A549 (cell line): ENCODE measurements around the gene COL26A1. TPM values are rescaled to one million over a fixed set of nuclear protein-coding genes. Genes with fewer than 3 reads are reported as not detected.

Source experiments
- ATAC-seq, 2 experiments: fragments of 200-7000 bp in 1 of 2; fragments of >200 bp in 1 of 2; cut with Nextera tagmentation in 1 of 2; cut with Tn5 transposase in 1 of 2; 3 replicates each; pipeline versions ENCODE4 v1.8.0 to v1.9.1; 2018 to 2020; ENCODE audit warnings: mild to moderate bottlenecking in 1 of 2, moderate library complexity in 1 of 2
- CTCF ChIA-PET: fragments of 300-600 bp; sonication (Branson Sonifier 250); formaldehyde crosslinking; extraction: SDS; loops from one replicate; lab custom pipeline; 2021; ENCODE audit warnings: antibody characterized with exemption, inconsistent platforms; lab: Yijun Ruan, JAX
- POLR2A ChIA-PET: fragments of 350-600 bp; formaldehyde crosslinking; extraction: SDS; loops from one replicate; lab custom pipeline; 2021; ENCODE audit warnings: antibody characterized with exemption, inconsistent platforms; lab: Yijun Ruan, JAX
- DNase-seq, 2 experiments: peaks; one replicate each; pipeline versions ENCODE4 v3.0.0 to v3.0.0-alpha.2; 2011 to 2016; ENCODE audit warnings: low read depth in 1 of 2, low spot score in 1 of 2
- FAIRE-seq: peaks from 2 replicates; lab custom pipeline; 2011; peaks lifted over from hg19 to GRCh38; lab: Jason Lieb, UNC
- H3K27ac ChIP-seq, 2 experiments: fragments of >200 bp; sonication (Bioruptor Twin); formaldehyde crosslinking; 3 replicates each; pipeline ENCODE4 v1.5.1; 2016 to 2017
- H3K4me1 ChIP-seq: fragments of >200 bp; sonication (Bioruptor Twin); formaldehyde crosslinking; 3 replicates; pipeline ENCODE4 v1.6.1; 2016
- H3K4me2 ChIP-seq: fragments of >200 bp; sonication (Bioruptor Twin); formaldehyde crosslinking; 3 replicates; pipeline ENCODE4 v1.6.1; 2016
- H3K4me3 ChIP-seq: fragments of >200 bp; sonication (Bioruptor Twin); formaldehyde crosslinking; 3 replicates; pipeline ENCODE4 v1.5.1; 2016
- H3K9me3 ChIP-seq: fragments of >200 bp; sonication (Bioruptor Twin); formaldehyde crosslinking; 3 replicates; pipeline ENCODE4 v1.6.1; 2016
- CHD2 ChIP-seq: fragments of 150-350 bp; IDR thresholded peaks from 2 replicates; pipeline ENCODE4 v1.6.1; 2014; ENCODE audit warnings: low read length; ENCODE audit not compliant: partially characterized antibody
- ESRRA ChIP-seq: fragments of 150-350 bp; IDR thresholded peaks from 2 replicates; pipeline ENCODE4 v1.6.1; 2014; ENCODE audit warnings: mild to moderate bottlenecking, low read length, borderline replicate concordance
- FOXS1 ChIP-seq: fragments of 250-450 bp; sonication (Bioruptor Pico); IDR thresholded peaks from 2 replicates; pipeline ENCODE4 v1.5.0; 2020; ENCODE audit warnings: mild to moderate bottlenecking, moderate library complexity
- GATA3 ChIP-seq: IDR thresholded peaks from 2 replicates; pipeline ENCODE4 v1.6.1; 2012; ENCODE audit warnings: borderline replicate concordance
- HDAC2 ChIP-seq: fragments of 200-600 bp; sonication (generic); IDR thresholded peaks from 2 replicates; pipeline ENCODE4 v1.6.1; 2016
- HOXB5 ChIP-seq: fragments of 250-450 bp; sonication (Bioruptor Pico); IDR thresholded peaks from 2 replicates; pipeline ENCODE4 v1.5.0; 2020; ENCODE audit warnings: mild to moderate bottlenecking, moderate library complexity
- KDM5A ChIP-seq: fragments of 200-600 bp; sonication (generic); IDR thresholded peaks from 2 replicates; pipeline ENCODE4 v1.6.1; 2016; ENCODE audit warnings: antibody characterized with exemption, mild to moderate bottlenecking
- MAZ ChIP-seq: fragments of 150-350 bp; IDR thresholded peaks from 2 replicates; pipeline ENCODE4 v1.6.1; 2014; ENCODE audit warnings: antibody characterized with exemption, low read depth, low read length, borderline replicate concordance
- MYC ChIP-seq: IDR thresholded peaks from 2 replicates; pipeline ENCODE4 v1.6.1; 2012; ENCODE audit warnings: mild to moderate bottlenecking, inconsistent platforms, low read length, improper control_type of control experiment, borderline replicate concordance
- NPAS2 ChIP-seq: fragments of 250-450 bp; sonication (Bioruptor Pico); IDR thresholded peaks from 2 replicates; pipeline ENCODE4 v1.8.0; 2022; ENCODE audit warnings: mild to moderate bottlenecking, moderate library complexity, borderline replicate concordance
- NR3C1 ChIP-seq: fragments of >200 bp; sonication (Bioruptor Twin); formaldehyde crosslinking; IDR thresholded peaks from 3 replicates; pipeline ENCODE4 v1.6.1; 2017
- PHF8 ChIP-seq: fragments of 200-600 bp; sonication (generic); IDR thresholded peaks from 2 replicates; pipeline ENCODE4 v1.6.1; 2016; ENCODE audit warnings: low read depth, mild to moderate bottlenecking, antibody characterized with exemption, moderate library complexity, borderline replicate concordance
- RARB ChIP-seq: fragments of 250-450 bp; sonication (Bioruptor Pico); IDR thresholded peaks from 2 replicates; pipeline ENCODE4 v1.8.0; 2021; ENCODE audit warnings: mild to moderate bottlenecking, moderate library complexity
- RCOR1 ChIP-seq: fragments of 150-350 bp; IDR thresholded peaks from 2 replicates; pipeline ENCODE4 v1.6.1; 2014; ENCODE audit warnings: antibody characterized with exemption, low read length, low read depth
- ZC3H11A ChIP-seq: fragments of 450-650 bp; IDR thresholded peaks from 2 replicates; pipeline ENCODE4 v1.6.1; 2014; ENCODE audit warnings: antibody characterized with exemption, mild to moderate bottlenecking
- ZFP36 ChIP-seq: fragments of 450-650 bp; IDR thresholded peaks from 2 replicates; pipeline ENCODE4 v1.6.1; 2014; ENCODE audit warnings: borderline replicate concordance; ENCODE audit not compliant: partially characterized antibody
- ZSCAN20 ChIP-seq: fragments of 250-450 bp; sonication (Bioruptor Pico); IDR thresholded peaks from 2 replicates; pipeline ENCODE4 v1.8.0; 2022; ENCODE audit warnings: mild to moderate bottlenecking, moderate library complexity
- WGBS: methylation state at CpG from one replicate; pipeline ENCODE4 v1.1.6; 2017; ENCODE audit errors: missing lambda C conversion rate; 5-methylcytosine and 5-hydroxymethylcytosine counted together
- polyA plus RNA-seq, 4 experiments: library from polyadenylated mRNA; depleted of rRNA in 3 of 4; stranded (reverse); fragments of >200 nt; fragmentation: RNase III in 1 of 4; extraction: RNeasy Plus Mini Kit Qiagen cat#74134 plus additional on column Dnase treatment in 1 of 4; gene quantifications; 2 replicates in 3 of 4; 3 replicates in 1 of 4; pipeline ENCODE4 v1.2.3, GENCODE V29; 2011 to 2017
- TF ChIP-seq, protein P1 (sequence below): IDR thresholded peaks from 2 replicates; pipeline ENCODE4 v1.6.1; 2012; ENCODE audit warnings: low read depth, borderline replicate concordance
- TF ChIP-seq, protein P2 (sequence below): fragments of 250-450 bp; sonication (Bioruptor Pico); IDR thresholded peaks from 2 replicates; pipeline ENCODE4 v1.5.0; 2020; ENCODE audit warnings: low read depth, mild to moderate bottlenecking, moderate library complexity
- TF ChIP-seq, protein P3 (sequence below): fragments of >200 bp; sonication (Bioruptor Twin); formaldehyde crosslinking; IDR thresholded peaks from 2 replicates; pipeline ENCODE4 v1.6.1; 2016
- TF ChIP-seq, protein P4 (sequence below): IDR thresholded peaks from 2 replicates; pipeline ENCODE4 v1.6.1; 2012
- TF ChIP-seq, protein P5 (sequence below): IDR thresholded peaks from 2 replicates; pipeline ENCODE4 v1.6.1; 2012
- TF ChIP-seq, protein P6 (sequence below): fragments of >200 bp; sonication (Bioruptor Twin); formaldehyde crosslinking; IDR thresholded peaks from 3 replicates; pipeline ENCODE4 v1.5.1; 2016
- TF ChIP-seq, protein P7 (sequence below): fragments of >200 bp; sonication (Bioruptor Twin); formaldehyde crosslinking; IDR thresholded peaks from 3 replicates; pipeline ENCODE4 v1.6.1; 2016

Gene COL26A1
- polyA plus RNA-seq, 2 of the 4 experiments (the other 2 are of a cell fraction), result 0.52 to 1.4 TPM

DNA sequence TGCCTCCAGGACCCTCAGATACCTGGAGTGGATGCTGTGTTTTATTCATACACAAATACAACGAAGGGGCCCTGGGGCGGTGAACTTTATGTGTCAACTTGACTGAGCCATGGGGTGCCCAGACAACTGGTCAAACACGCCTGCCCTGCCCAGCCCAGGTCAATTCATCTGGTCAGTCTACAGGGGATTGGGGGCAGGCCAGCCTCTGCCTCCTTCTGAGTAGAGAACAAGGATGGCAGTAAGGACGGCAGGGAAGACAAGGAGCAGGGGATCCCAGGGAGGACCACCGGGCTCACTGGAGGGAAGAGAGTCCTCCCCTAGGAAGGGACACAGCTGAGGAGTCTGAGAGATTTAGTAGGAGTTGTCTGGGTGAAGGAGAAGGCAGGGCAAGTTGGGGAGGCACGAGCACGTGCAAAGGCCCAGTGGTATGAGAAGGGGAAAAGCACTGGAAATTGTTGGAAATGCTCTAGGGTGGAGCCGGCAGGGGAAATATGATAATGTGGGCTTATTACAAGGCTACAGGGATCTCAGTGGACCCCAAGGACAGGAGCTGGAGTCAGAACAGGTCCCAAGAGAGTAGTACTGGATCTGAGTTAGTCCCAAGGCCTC lies 203.0 kb downstream of the COL26A1 start:
- Histone ChIP-seq H3K9me3 (peaks cover 4% of the 10 kb centered on the region; the same call in 1 of the 3 replicates), H3K4me1 (no peaks in the 10 kb centered on the region), H3K4me3 (no peak overlapping the region)
- TF ChIP-seq ESRRA, result no peak
- TF ChIP-seq RCOR1, result no peak
- TF ChIP-seq KDM5A, result no peak
- TF ChIP-seq ZFP36, result no peak
- TF ChIP-seq, protein P1, sequence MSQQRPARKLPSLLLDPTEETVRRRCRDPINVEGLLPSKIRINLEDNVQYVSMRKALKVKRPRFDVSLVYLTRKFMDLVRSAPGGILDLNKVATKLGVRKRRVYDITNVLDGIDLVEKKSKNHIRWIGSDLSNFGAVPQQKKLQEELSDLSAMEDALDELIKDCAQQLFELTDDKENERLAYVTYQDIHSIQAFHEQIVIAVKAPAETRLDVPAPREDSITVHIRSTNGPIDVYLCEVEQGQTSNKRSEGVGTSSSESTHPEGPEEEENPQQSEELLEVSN, result no peak
- no peak for TF ChIP-seq RARB (CRISPR knock-in tag)
- no peak for TF ChIP-seq ZC3H11A
- TF ChIP-seq, protein P2, sequence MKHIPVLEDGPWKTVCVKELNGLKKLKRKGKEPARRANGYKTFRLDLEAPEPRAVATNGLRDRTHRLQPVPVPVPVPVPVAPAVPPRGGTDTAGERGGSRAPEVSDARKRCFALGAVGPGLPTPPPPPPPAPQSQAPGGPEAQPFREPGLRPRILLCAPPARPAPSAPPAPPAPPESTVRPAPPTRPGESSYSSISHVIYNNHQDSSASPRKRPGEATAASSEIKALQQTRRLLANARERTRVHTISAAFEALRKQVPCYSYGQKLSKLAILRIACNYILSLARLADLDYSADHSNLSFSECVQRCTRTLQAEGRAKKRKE (CRISPR knock-in tag), result no peak
- TF ChIP-seq PHF8, result no peak
- no peak for TF ChIP-seq CHD2
- TF ChIP-seq, all 56 proteins: peak for 0
- FAIRE-seq, result no peak
- DNase-seq, result no peak
- Histone ChIP-seq H3K4me2 (no peak overlapping the region), H3K27ac (no peak overlapping the region)
- 80% methylated on average over 8 of the region's 8 CpGs for WGBS
- POLR2A ChIA-PET, result no interaction called here
- CTCF ChIA-PET, result interaction anchor here (1.9 to 2.1 kb wide), 2 partner anchors 18 to 23 kb away, joined by 6 to 11 read pairs; no protein-coding TSS in a partner anchor
- no peak for ATAC-seq

DNA sequence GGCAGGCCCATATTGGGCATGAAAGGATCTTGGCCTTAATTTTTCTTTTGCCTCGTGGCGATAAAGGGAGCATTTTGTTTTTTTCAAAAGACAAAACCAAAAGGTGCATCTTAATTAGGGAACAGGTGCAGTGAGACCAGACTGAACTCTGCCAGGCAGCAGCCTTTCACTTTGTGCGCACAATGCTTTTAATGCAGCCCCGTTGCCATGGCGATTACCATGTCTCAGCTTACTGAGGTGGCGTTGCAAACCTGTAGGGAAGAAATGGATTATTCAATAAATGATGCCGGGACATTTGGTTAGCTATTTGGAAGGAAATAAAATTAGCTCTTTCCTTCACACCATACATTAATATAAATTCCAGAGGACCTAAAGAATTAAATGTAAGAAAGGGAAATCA lies 204.6 kb downstream of the COL26A1 start:
- POLR2A ChIA-PET, result no interaction called here
- TF ChIP-seq HDAC2, result no peak
- TF ChIP-seq, protein P3, sequence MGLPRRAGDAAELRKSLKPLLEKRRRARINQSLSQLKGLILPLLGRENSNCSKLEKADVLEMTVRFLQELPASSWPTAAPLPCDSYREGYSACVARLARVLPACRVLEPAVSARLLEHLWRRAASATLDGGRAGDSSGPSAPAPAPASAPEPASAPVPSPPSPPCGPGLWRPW, result no peak
- no peak for TF ChIP-seq ZSCAN20 (CRISPR knock-in tag)
- TF ChIP-seq, protein P4, sequence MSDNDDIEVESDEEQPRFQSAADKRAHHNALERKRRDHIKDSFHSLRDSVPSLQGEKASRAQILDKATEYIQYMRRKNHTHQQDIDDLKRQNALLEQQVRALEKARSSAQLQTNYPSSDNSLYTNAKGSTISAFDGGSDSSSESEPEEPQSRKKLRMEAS, result no peak
- TF ChIP-seq GATA3, result no peak
- TF ChIP-seq FOXS1 (CRISPR knock-in tag), result no peak
- H3K4me2 ChIP-seq, result no peak overlapping the region
- DNase-seq, result no peak
- WGBS, result 88% methylated on average over 7 of the region's 7 CpGs
- H3K4me1 ChIP-seq, result no peaks in the 10 kb centered on the region
- CTCF ChIA-PET, result interaction anchor here (1.7 to 2.1 kb wide), 3 partner anchors 8 to 24 kb away, joined by 4 to 11 read pairs (median 6); no protein-coding TSS in a partner anchor
- no peak for ATAC-seq
- H3K9me3 ChIP-seq, result peaks cover 9% of the 10 kb centered on the region; the same call in 2 of the 3 replicates
- FAIRE-seq, result no peak
- no peak overlapping the region for H3K4me3 ChIP-seq
- no peak overlapping the region for H3K27ac ChIP-seq

DNA sequence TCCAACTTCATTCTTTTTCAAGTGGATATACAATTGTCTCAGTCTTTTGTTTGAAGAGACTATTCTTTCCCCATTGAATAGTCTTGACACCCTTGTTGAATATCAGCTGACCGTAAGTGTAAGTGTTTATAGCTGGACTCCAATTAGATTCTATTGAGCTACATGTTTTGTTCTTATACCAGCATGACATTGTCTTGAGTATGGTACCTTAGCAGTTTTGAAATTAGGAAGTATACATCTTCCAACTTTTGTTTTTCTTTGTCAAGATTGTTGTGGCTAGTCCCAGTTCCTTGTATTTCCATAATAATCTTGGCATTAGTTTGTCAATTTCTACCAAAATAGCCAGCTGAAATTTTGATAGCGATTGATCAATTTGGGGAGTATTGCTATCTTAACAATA lies 209.5 kb downstream of the COL26A1 start:
- CTCF ChIA-PET, result interaction anchor here (1.1 to 1.7 kb wide), 3 partner anchors 12 to 31 kb away, joined by 4 to 7 read pairs (median 7); no protein-coding TSS in a partner anchor
- no peak for DNase-seq
- WGBS, result 65% methylated on average over 2 of the region's 2 CpGs
- Histone ChIP-seq H3K27ac (no peak overlapping the region), H3K4me1 (no peaks in the 10 kb centered on the region), H3K9me3 (peaks cover 25% of the 10 kb centered on the region), H3K4me2 (no peak overlapping the region), H3K4me3 (no peak overlapping the region)
- no peak for FAIRE-seq
- POLR2A ChIA-PET, result no interaction called here
- ATAC-seq, result no peak
- TF ChIP-seq CHD2, result no peak
- no peak for TF ChIP-seq ZSCAN20 (CRISPR knock-in tag)
- no peak for TF ChIP-seq NR3C1
- TF ChIP-seq, protein P5, sequence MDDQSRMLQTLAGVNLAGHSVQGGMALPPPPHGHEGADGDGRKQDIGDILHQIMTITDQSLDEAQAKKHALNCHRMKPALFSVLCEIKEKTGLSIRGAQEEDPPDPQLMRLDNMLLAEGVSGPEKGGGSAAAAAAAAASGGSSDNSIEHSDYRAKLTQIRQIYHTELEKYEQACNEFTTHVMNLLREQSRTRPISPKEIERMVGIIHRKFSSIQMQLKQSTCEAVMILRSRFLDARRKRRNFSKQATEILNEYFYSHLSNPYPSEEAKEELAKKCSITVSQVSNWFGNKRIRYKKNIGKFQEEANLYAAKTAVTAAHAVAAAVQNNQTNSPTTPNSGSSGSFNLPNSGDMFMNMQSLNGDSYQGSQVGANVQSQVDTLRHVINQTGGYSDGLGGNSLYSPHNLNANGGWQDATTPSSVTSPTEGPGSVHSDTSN, result no peak
- no peak for TF ChIP-seq MYC
- TF ChIP-seq NPAS2, result no peak
- TF ChIP-seq, protein P6, sequence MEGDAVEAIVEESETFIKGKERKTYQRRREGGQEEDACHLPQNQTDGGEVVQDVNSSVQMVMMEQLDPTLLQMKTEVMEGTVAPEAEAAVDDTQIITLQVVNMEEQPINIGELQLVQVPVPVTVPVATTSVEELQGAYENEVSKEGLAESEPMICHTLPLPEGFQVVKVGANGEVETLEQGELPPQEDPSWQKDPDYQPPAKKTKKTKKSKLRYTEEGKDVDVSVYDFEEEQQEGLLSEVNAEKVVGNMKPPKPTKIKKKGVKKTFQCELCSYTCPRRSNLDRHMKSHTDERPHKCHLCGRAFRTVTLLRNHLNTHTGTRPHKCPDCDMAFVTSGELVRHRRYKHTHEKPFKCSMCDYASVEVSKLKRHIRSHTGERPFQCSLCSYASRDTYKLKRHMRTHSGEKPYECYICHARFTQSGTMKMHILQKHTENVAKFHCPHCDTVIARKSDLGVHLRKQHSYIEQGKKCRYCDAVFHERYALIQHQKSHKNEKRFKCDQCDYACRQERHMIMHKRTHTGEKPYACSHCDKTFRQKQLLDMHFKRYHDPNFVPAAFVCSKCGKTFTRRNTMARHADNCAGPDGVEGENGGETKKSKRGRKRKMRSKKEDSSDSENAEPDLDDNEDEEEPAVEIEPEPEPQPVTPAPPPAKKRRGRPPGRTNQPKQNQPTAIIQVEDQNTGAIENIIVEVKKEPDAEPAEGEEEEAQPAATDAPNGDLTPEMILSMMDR, result no peak
- no peak for TF ChIP-seq MAZ
- TF ChIP-seq ESRRA, result no peak
- no peak for TF ChIP-seq HOXB5 (CRISPR knock-in tag)
- TF ChIP-seq, protein P7, sequence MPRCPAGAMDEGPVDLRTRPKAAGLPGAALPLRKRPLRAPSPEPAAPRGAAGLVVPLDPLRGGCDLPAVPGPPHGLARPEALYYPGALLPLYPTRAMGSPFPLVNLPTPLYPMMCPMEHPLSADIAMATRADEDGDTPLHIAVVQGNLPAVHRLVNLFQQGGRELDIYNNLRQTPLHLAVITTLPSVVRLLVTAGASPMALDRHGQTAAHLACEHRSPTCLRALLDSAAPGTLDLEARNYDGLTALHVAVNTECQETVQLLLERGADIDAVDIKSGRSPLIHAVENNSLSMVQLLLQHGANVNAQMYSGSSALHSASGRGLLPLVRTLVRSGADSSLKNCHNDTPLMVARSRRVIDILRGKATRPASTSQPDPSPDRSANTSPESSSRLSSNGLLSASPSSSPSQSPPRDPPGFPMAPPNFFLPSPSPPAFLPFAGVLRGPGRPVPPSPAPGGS, result no peak
